ENCODE results near the gene SEMA3E. TPM values are rescaled to one million over a fixed set of nuclear protein-coding genes. Genes with fewer than 3 reads are reported as not detected.

The SEMA3E gene
- total and polyA plus RNA-seq, 4 donors, result 1.0 to 23.5 (median 3.1) TPM

DNA sequence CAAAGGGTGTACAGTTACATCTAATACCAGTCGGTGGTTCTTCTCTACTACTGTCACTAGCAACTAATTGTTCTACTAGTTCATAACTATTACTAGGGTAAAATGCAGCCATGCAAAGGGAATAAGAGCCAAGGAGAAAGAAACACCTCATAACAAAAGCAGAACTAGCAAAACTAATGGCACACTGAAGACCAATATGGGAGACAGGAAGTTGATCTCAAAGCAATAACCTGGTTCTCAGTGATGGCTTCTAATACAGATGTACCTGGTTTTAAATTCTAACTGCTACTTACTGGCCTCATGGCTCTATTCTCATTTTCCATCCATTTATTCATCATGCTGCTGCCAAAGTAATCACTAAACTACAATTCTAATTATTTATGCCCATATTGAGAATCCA lies 170.3 kb downstream of the SEMA3E start:
- Histone ChIP-seq H3K36me3 (ENCODE audit: control insufficient read depth in 4 of 4, insufficient read depth in 4 of 4, low read length in 4 of 4) (no peaks in the 10 kb centered on the region), H3K4me3 (no peak overlapping the region), H3K27ac (ENCODE audit: low read depth in 1 of 2, low read length in 1 of 2) (no peak overlapping the region), H3K9me3 (ENCODE audit: control insufficient read depth in 4 of 4, insufficient read depth in 3 of 4, low read length in 3 of 4) (no peaks in the 10 kb centered on the region), H3K9ac (ENCODE audit: insufficient read depth in 1 of 2, low read length in 2 of 2) (no peak overlapping the region), H3K4me1 (ENCODE audit: control insufficient read depth in 5 of 5, insufficient read depth in 5 of 5, low read length in 5 of 5) (no peaks in the 10 kb centered on the region), H3K27me3 (ENCODE audit: control insufficient read depth in 3 of 3, insufficient read depth in 3 of 3, low read length in 2 of 3) (no peaks in the 10 kb centered on the region)
- DNase-seq (no peak), ATAC-seq (ENCODE audit: insufficient read depth, low FRiP score) (no peak)
- 62 to 73% methylated on average over 1 of the region's 1 CpG for WGBS, 2 donors
- TF ChIP-seq, protein P1, sequence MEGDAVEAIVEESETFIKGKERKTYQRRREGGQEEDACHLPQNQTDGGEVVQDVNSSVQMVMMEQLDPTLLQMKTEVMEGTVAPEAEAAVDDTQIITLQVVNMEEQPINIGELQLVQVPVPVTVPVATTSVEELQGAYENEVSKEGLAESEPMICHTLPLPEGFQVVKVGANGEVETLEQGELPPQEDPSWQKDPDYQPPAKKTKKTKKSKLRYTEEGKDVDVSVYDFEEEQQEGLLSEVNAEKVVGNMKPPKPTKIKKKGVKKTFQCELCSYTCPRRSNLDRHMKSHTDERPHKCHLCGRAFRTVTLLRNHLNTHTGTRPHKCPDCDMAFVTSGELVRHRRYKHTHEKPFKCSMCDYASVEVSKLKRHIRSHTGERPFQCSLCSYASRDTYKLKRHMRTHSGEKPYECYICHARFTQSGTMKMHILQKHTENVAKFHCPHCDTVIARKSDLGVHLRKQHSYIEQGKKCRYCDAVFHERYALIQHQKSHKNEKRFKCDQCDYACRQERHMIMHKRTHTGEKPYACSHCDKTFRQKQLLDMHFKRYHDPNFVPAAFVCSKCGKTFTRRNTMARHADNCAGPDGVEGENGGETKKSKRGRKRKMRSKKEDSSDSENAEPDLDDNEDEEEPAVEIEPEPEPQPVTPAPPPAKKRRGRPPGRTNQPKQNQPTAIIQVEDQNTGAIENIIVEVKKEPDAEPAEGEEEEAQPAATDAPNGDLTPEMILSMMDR (IDR thresholded peaks at IDR 0.05; ENCODE audit: control extremely low read depth, extremely low read depth), result no peak

GRCh38 chr7:83476511-83477050 lies 172.4 kb downstream of the SEMA3E start:
- Histone ChIP-seq H3K27ac (ENCODE audit: low read depth in 1 of 2, low read length in 1 of 2) (no peak overlapping the region), H3K9ac (ENCODE audit: insufficient read depth in 1 of 2, low read length in 2 of 2) (no peak overlapping the region), H3K4me1 (ENCODE audit: control insufficient read depth in 5 of 5, insufficient read depth in 5 of 5, low read length in 5 of 5) (no peaks in the 10 kb centered on the region), H3K4me3 (no peak overlapping the region), H3K9me3 (ENCODE audit: control insufficient read depth in 4 of 4, insufficient read depth in 3 of 4, low read length in 3 of 4) (no peaks in the 10 kb centered on the region), H3K27me3 (ENCODE audit: control insufficient read depth in 3 of 3, insufficient read depth in 3 of 3, low read length in 2 of 3) (no peaks in the 10 kb centered on the region), H3K36me3 (ENCODE audit: control insufficient read depth in 4 of 4, insufficient read depth in 4 of 4, low read length in 4 of 4) (peaks cover 0 to 3% (median 0%) of the 10 kb centered on the region in 4 donors)
- DNase-seq (peak in 2 of 3 donors; percentile 40 to 72), ATAC-seq (ENCODE audit: insufficient read depth, low FRiP score) (no peak)
- WGBS, 2 donors, result 55 to 58% methylated on average over 4 of the region's 4 CpGs
- TF ChIP-seq, protein P1 (IDR thresholded peaks at IDR 0.05; ENCODE audit: control extremely low read depth, extremely low read depth), result no peak

DNA sequence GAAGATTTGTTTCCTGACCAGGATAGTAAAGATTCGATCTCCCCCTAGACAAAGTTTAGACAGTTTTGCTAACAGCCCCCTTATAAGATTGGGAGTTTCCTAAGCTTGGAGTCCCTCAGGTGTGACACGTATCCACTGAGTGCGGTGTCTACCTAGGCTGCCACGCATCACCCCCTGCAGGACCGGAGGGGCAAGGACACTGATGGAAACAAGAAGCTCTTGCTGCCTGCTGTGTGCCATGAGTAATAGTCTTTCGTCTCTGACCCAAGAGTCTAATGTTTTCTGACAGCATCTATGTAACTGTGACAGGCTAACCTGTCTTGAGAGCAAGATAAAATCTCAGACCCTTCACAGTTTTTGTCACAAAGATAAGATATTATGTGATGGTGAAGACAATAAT lies 173.5 kb downstream of the SEMA3E start:
- 69 to 73% methylated on average over 6 of the region's 6 CpGs for WGBS, 2 donors
- no peak overlapping the region for H3K4me3 ChIP-seq
- DNase-seq, result no peak
- TF ChIP-seq, protein P1 (IDR thresholded peaks at IDR 0.05; ENCODE audit: control extremely low read depth, extremely low read depth), result no peak
- no peaks in the 10 kb centered on the region for H3K9me3 ChIP-seq (ENCODE audit: control insufficient read depth in 4 of 4, insufficient read depth in 3 of 4, low read length in 3 of 4)
- no peak overlapping the region for H3K27ac ChIP-seq (ENCODE audit: low read depth in 1 of 2, low read length in 1 of 2)
- no peaks in the 10 kb centered on the region for H3K4me1 ChIP-seq (ENCODE audit: control insufficient read depth in 5 of 5, insufficient read depth in 5 of 5, low read length in 5 of 5)
- peaks cover 0 to 3% (median 0%) of the 10 kb centered on the region in 4 donors for H3K36me3 ChIP-seq (ENCODE audit: control insufficient read depth in 4 of 4, insufficient read depth in 4 of 4, low read length in 4 of 4)
- H3K9ac ChIP-seq (ENCODE audit: insufficient read depth in 1 of 2, low read length in 2 of 2), result no peak overlapping the region
- no peaks in the 10 kb centered on the region for H3K27me3 ChIP-seq (ENCODE audit: control insufficient read depth in 3 of 3, insufficient read depth in 3 of 3, low read length in 2 of 3)
- ATAC-seq (ENCODE audit: insufficient read depth, low FRiP score), result no peak

GRCh38 chr7:83472376-83472775 lies 176.6 kb downstream of the SEMA3E start:
- Histone ChIP-seq H3K9ac (ENCODE audit: insufficient read depth in 1 of 2, low read length in 2 of 2) (no peak overlapping the region), H3K36me3 (ENCODE audit: control insufficient read depth in 4 of 4, insufficient read depth in 4 of 4, low read length in 4 of 4) (peaks cover 0 to 3% (median 0%) of the 10 kb centered on the region in 4 donors), H3K27ac (ENCODE audit: low read depth in 1 of 2, low read length in 1 of 2) (no peak overlapping the region), H3K9me3 (ENCODE audit: control insufficient read depth in 4 of 4, insufficient read depth in 3 of 4, low read length in 3 of 4) (no peaks in the 10 kb centered on the region), H3K4me1 (ENCODE audit: control insufficient read depth in 5 of 5, insufficient read depth in 5 of 5, low read length in 5 of 5) (no peaks in the 10 kb centered on the region), H3K27me3 (ENCODE audit: control insufficient read depth in 3 of 3, insufficient read depth in 3 of 3, low read length in 2 of 3) (no peaks in the 10 kb centered on the region), H3K4me3 (no peak overlapping the region)
- no peak for DNase-seq
- no peak for ATAC-seq (ENCODE audit: insufficient read depth, low FRiP score)
- 86 to 87% methylated on average over 2 of the region's 2 CpGs for WGBS, 2 donors
- TF ChIP-seq, protein P1 (IDR thresholded peaks at IDR 0.05; ENCODE audit: control extremely low read depth, extremely low read depth), result no peak

Data from lung (tissue), 12 donors.